Body of pancreas (tissue), 4 donors: ENCODE measurements around the gene TNFRSF17. TPM values are rescaled to one million over a fixed set of nuclear protein-coding genes. Genes with fewer than 3 reads are reported as not detected.
"Not testable (repeated sequence)": the region's sequence is repeated elsewhere in the genome, so short reads cannot be mapped to it uniquely, and the experiment has no call there.

Source experiments
- ATAC-seq: fragments of 150-250 bp; one replicate; pipeline ENCODE4 v1.9.1; 2016
- DNase-seq, 4 donors: peaks; one replicate each; pipeline ENCODE4 v3.0.0-alpha.2; 2019
- H3K27ac ChIP-seq, 4 donors: fragments of 200-600 bp; sonication (generic); 1 replicate in 3 of 4; 2 replicates in 1 of 4; pipeline versions ENCODE4 v1.5.1 to v1.6.1; 2016 to 2019; ENCODE audit warnings: mild to moderate bottlenecking in 1 of 4, mixed read lengths in 1 of 4, moderate library complexity in 1 of 4
- H3K27me3 ChIP-seq, 2 donors: fragments of 200-600 bp; sonication (generic); one replicate each; pipeline ENCODE4 v1.6.0; 2016; ENCODE audit warnings: mild to moderate bottlenecking in 1 of 2
- H3K36me3 ChIP-seq, 2 donors: fragments of 200-600 bp; sonication (generic); replicated peaks in 1 of 2; 2 replicates each; pipeline ENCODE4 v1.5.1; 2016; ENCODE audit warnings: low read depth in 2 of 2; ENCODE audit not compliant: insufficient read depth in 1 of 2
- H3K4me1 ChIP-seq: fragments of 200-600 bp; sonication (generic); one replicate; pipeline ENCODE4 v1.6.0; 2016
- H3K4me3 ChIP-seq, 2 donors: fragments of 200-600 bp; sonication (generic); 1 replicate in 1 of 2; 2 replicates in 1 of 2; pipeline ENCODE4 v1.5.1; 2016 to 2019
- H3K9me3 ChIP-seq, 3 donors: fragments of 200-600 bp; sonication (generic); 1 replicate in 2 of 3; 2 replicates in 1 of 3; pipeline ENCODE4 v1.5.1; 2016
- CTCF ChIP-seq, 7 experiments: fragments of 450-650 bp in 4 of 7; fragments of 200-600 bp in 3 of 7; sonication (generic) in 3 of 7; IDR thresholded peaks; one replicate each; pipeline ENCODE4 v1.5.1; 2016 to 2019; ENCODE audit warnings: antibody characterized with exemption in 7 of 7
- POLR2A ChIP-seq, 3 donors: fragments of 450-650 bp; IDR thresholded peaks; one replicate each; pipeline ENCODE4 v1.6.1; 2016; ENCODE audit warnings: antibody characterized with exemption in 3 of 3, mild to moderate bottlenecking in 2 of 3
- WGBS, 2 donors: methylation state at CpG; one replicate each; pipeline ENCODE4 v1.1.5; 2017; 5-methylcytosine and 5-hydroxymethylcytosine counted together
- intact Hi-C: fragments of 100-400 bp; cut with DNase I; formaldehyde crosslinking; loops from one replicate; pipeline ENCODE4 v1.15.1; 2023
- total RNA-seq, 2 donors: library from RNA; depleted of rRNA; stranded (reverse); fragments of >200 nt; gene quantifications; one replicate each; pipeline ENCODE4 v1.1.0, GENCODE V29; 2016

The TNFRSF17 gene
- total RNA-seq, 2 donors from 2014 or later, result not detected

GRCh38 chr16:11946433-11946832 lies 18.6 kb upstream of the TNFRSF17 start:
- Histone ChIP-seq H3K9me3 (no peaks in the 10 kb centered on the region), H3K4me1 (no peaks in the 10 kb centered on the region), H3K4me3 (no peak overlapping the region), H3K27ac (no peak overlapping the region), H3K36me3 (no peaks in the 10 kb centered on the region), H3K27me3 (no peaks in the 10 kb centered on the region)
- intact Hi-C loops, result no loop called here
- ATAC-seq (no peak), DNase-seq (no peak)
- no peak for TF ChIP-seq POLR2A (IDR thresholded peaks at IDR 0.05)
- no peak for TF ChIP-seq CTCF (IDR thresholded peaks at IDR 0.05)
- WGBS, 2 donors, result 69 to 70% methylated on average over 3 of the region's 3 CpGs

DNA sequence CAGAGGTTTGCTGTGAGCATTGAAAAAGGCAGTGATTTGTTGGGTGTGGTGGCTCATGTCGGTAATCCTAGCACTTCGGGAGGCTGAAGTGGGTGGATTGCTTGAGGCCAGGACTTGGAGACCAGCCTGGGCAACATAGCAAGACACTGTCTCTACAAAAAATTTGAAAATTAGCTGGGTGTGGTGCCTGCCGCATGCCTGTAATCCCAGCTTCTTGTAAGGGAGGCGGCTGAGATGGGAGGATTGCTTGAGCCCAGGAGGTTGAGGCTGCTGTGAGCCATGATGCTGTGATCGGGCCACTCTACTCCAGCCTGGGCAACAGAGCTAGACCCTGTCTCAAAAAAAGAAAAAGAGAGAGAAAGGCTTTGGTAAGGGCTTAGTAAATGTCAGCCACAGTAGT lies 16.2 kb upstream of the TNFRSF17 start:
- no peak for DNase-seq

DNA sequence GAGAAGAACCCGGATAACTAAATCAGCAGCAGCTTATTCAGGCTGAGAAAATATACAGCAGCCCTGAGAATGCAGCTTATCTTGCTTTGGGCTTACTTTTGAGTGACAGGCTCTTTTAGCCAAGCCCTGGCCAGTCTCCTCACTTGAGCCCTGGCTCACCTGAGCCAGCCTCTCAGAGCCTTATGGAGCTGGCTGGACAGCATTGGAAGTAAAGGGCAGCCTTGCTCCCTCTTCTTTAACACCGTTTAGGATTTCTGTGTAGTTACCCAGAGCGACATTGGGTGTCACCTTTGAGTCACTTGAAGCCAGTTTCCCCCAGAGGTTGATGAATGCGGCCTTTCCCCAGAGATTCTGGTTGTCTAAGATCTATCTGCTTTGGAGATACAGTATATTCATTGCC lies 15.5 kb upstream of the TNFRSF17 start:
- WGBS, 2 donors, result 10 to 11% methylated on average over 4 of the region's 4 CpGs
- H3K36me3 ChIP-seq, result no peaks in the 10 kb centered on the region
- no peaks in the 10 kb centered on the region for H3K9me3 ChIP-seq
- no peaks in the 10 kb centered on the region for H3K4me1 ChIP-seq
- DNase-seq (peak; percentile 17 to 47 (median 24)), ATAC-seq (peak; percentile 52)
- intact Hi-C loops, result no loop called here
- TF ChIP-seq CTCF (IDR thresholded peaks at IDR 0.05) (peak in 6 of 7 experiments; percentile 16 to 56 (median 36)), POLR2A (IDR thresholded peaks at IDR 0.05) (no peak)
- no peaks in the 10 kb centered on the region for H3K27me3 ChIP-seq
- H3K4me3 ChIP-seq, result no peak overlapping the region
- H3K27ac ChIP-seq, result no peak overlapping the region

More for the DNA sequence above, 16.2 kb upstream of the TNFRSF17 start:
- H3K27ac ChIP-seq, result no peak overlapping the region
- ATAC-seq, result no peak
- WGBS, 2 donors, result 72 to 87% methylated on average over 5 of the region's 5 CpGs
- H3K36me3 ChIP-seq, result no peaks in the 10 kb centered on the region
- no peaks in the 10 kb centered on the region for H3K27me3 ChIP-seq
- H3K9me3 ChIP-seq, result no peaks in the 10 kb centered on the region
- no peaks in the 10 kb centered on the region for H3K4me1 ChIP-seq
- intact Hi-C loops, result no loop called here
- no peak overlapping the region for H3K4me3 ChIP-seq
- TF ChIP-seq CTCF (IDR thresholded peaks at IDR 0.05) (no peak), POLR2A (IDR thresholded peaks at IDR 0.05) (no peak)

DNA sequence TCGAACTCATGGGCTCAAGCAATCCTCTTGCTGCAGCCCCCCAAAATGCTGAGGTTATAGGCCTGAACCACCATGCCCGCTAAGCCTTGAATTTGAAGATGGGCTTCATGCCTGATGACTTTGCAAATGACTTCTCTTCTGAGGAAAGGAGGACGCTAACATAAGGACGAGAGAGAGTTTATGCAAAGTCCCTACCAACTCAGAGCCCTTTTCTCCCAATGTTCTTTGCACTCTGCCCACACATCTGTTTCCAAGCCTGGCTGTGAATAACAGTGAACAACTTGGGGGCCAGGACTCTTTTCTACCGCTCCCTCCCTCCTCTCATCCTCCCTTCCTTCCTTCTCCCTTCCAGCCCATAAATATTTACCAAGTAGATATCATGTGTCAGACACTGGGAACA lies 14.6 kb upstream of the TNFRSF17 start:
- Histone ChIP-seq H3K27me3 (no peaks in the 10 kb centered on the region), H3K27ac (no peak overlapping the region), H3K36me3 (no peaks in the 10 kb centered on the region), H3K4me3 (no peak overlapping the region), H3K9me3 (no peaks in the 10 kb centered on the region), H3K4me1 (no peaks in the 10 kb centered on the region)
- intact Hi-C loops, result no loop called here
- TF ChIP-seq POLR2A (IDR thresholded peaks at IDR 0.05) (no peak), CTCF (IDR thresholded peaks at IDR 0.05) (no peak)
- 73 to 80% methylated on average over 5 of the region's 5 CpGs for WGBS, 2 donors
- DNase-seq, result no peak
- ATAC-seq, result no peak

DNA sequence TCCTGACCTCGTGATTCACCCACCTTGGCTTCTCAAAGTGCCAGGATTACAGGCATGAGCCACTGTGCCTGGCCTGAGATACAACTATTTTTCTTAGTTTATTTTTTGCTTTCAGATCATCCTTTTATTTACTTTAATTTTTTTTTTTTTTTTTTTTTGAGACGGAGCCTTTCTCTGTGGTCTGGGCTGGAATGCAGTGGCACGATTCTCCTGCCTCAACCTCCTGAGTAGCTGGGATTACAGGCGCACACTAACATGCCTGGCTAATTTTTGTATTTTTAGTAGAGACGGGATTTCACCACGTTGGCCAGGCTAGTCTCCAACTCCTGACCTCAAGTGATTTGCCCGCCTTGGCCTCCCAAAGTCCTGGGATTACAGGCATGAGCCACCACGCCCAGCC lies 11.4 kb upstream of the TNFRSF17 start:
- H3K4me3 ChIP-seq, intact Hi-C loops, H3K27ac ChIP-seq, H3K27me3 ChIP-seq, H3K4me1 ChIP-seq, ATAC-seq, DNase-seq, H3K36me3 ChIP-seq, H3K9me3 ChIP-seq: not testable (repeated sequence)
- WGBS, 2 donors, result 74 to 76% methylated on average over 8 of the region's 8 CpGs
